Left forelimb (tissue), 1 donor: ENCODE data around the gene ADCY7.

Source experiments
- DNase-seq: peaks from one replicate; pipeline ENCODE4 v3.0.0-alpha.2; 2018; ENCODE audit warnings: low spot score

ADCY7 gene

DNA sequence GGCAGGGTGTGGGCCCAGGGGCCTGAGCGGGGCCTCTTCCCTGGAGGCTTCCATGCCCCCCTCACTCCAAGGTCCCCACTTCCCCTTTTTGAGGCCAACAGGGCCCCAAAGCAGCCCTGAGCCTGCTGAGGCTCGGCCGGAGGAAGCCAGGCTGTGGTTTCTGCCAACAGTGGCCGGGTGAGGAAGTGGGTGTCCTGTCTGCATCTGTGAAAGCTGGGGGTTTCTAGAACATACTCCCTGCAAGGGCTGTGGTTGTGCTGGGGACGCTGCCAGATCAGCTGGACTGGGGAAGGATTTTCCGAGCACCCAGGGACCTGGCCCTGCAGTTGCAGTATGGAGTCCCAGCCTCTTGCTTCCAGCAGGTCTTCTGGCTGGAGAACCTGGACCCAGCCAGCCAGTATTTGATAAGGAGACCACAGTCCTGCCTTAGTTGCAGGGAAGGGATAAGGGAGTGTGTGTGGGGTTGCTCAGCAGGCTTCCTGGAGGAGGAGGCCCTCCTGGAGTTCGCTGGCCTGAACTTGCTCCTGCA lies 15.7 kb downstream of the ADCY7 start:
- DNase-seq, result no peak

DNA sequence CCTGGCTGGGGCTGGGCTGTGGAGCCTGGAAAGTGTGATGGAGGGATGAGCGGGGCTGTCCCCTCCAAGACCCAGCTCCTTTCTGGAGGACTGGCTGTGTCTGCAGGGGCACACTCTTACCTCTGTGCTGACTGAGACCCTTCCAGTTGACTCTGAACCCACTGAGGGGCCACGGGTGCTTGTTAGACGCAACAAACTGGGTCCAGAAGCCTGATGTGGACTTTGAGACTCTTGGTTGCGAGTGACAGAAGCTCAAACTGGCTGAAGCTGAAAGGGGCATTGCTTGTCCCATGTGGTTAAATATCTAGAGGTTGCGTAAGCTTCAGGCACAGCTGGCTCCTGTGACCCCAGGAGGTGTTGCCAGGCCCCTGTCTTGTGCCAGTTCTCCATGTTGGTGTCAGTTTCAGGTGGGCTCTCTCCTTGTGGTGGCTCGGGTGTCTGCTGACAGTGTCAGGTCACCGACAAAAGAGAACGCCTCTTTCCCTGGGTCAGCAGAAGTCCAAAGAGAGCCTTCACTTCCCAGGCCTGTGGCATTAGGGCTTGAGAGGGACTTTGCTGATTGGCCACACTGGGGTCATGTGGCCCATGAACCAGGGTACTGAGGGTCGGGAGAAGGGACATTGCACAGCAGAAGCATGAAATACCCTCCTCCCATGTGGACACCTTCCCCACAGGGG lies 16.7 kb downstream of the ADCY7 start:
- no peak for DNase-seq

DNA sequence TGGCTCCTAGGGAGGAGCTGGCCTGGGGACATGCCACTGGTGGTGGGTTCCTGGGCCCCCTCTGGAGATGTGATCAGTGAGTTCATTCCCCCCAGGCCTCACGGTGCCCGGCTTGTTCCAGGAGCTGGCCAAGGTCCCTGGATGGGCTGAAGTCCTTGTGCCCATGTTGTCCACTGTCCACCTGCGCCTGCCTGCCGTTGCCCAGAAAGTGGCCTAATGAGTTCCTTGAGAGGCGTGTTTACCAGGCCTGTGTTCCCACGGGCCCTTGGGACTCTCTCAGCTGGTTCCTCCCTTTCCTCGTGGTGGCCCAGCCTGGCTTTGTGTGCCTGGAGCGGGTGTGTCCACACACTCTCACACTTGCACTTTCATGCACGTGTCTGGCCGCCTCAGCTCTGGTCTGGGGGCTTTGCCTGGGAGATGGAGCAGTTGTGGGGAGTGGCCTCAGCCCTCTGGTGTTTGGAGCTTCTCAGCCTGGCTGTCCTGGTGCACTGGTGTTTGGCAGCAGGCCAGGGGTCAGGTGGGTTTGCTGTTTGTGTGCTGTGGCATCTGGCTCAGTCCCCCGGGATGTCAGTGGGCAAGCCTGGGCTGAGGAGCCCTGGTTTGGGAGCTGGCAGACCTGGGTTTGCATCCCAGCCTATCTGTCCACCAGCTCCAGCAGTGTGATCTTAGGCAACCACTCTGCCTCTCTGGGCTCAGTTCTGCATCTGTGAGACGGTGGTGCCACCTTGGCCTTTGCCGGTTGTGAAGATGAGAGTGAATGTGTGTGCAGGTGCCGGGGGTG lies 18.0 kb downstream of the ADCY7 start:
- DNase-seq, result no peak

DNA sequence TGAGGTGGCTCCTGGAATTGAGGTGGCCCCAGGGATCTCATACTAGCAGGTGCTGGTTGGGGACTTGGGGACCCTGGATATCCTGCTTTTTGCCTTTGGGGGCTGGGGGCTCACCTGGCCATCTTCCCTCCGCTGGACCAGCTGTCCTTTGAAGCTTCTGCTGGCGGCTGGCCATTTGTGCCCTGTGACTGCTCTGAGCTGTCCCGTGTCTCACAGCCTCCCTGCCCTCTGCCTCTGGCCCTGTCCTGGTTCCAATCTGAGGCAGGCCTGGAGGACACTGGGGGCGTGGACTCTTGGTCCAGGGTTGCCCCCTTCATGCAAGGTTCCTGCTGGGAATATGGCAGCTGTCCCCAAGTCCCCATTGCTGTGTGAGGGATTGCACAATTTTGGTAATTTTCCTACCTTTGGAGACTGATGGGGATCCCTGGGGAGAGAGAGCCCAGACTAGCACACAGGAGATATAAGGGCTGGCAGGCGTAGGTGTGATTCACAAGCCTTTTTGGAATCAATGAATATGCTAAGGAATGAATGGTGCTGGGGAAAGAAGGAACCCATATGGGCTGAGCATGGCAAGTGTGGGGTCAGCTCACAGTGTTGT lies 19.2 kb downstream of the ADCY7 start:
- DNase-seq, result no peak

DNA sequence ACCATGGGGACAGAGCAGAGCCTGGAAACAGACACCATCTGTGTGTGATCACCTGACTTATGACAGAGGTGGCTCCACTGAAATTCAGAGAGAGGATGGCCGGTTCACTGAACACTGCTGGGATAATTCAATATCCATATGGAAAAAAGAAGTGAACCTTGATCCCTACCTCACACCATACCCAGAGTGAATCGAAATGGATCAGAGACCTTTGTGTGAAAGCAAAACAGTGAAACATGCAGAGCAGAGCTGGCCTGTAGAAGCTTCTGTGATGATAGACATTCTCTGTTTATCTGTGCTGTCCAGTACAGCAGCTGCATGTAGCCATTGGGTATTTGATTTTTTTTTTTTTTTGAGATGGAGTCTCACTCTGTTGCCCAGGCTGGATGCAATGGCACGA lies 20.3 kb downstream of the ADCY7 start:
- no peak for DNase-seq

DNA sequence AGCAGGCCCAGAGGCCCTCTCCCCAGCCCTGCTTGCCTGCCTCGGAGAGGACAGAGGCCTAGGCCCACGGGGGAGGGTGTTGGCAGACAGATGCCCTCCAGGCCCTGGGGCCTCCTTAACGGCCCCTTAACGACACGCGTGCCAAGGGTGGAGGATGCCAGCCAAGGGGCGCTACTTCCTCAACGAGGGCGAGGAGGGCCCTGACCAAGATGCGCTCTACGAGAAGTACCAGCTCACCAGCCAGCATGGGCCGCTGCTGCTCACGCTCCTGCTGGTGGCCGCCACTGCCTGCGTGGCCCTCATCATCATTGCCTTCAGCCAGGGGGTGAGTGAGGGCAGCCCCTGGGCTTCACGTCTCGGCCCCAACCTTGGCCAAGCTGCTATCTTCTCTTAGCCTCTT lies 21.7 kb downstream of the ADCY7 start:
- no peak for DNase-seq

DNA sequence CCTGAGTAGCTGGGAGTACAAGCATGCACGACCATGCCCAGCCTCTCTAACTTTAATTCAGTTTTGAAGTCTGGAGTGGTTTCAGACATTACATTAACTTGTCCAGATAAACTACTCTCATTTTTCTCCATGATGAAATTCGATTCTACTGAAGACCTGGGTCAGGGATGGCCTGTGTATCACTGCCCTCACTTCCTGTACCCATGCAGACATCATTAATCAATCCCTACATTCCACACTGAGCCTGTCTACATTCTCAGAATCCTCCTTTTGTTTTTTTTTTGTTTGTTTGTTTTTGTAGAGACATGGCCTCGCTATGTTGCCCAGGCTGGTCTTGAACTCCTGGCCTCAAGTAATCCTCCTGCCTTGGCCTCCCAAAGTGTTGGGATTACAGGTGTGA lies 22.6 kb downstream of the ADCY7 start:
- DNase-seq, result no peak

DNA sequence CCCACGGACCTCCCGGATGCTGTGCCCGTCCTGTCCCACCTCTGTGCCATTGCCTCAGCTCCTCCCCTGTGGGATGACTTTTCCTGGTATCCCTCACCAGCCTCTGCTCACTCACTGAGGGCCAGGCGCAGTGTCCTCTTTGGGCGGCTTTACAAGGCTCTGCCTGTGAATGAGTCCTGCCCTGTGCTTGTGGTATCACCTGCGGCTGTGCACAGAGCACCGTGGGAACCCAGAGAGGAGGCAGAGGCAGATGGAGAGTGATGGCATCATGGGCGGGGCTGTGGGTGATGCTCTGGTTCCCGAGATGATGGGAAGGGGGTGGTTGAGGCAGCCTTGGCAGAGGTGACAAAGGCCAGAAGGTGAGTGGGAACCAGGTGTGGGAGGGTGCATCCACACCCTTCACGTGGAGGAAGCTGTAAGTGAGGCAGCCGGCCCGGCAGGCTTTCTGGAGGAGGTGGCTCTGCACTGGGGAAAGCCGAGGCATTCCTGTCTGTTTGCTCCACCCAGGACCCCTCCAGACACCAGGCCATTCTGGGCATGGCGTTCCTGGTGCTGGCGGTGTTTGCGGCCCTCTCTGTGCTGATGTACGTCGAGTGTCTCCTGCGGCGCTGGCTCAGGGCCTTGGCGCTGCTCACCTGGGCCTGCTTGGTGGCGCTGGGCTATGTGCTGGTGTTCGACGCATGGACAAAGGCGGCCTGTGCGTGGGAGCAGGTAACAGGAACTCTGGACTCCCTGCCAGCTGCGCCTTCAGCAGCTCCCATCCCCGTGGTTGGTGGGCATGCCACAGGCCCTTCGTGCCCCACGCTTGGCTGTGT lies 23.8 kb downstream of the ADCY7 start:
- DNase-seq, result no peak

DNA sequence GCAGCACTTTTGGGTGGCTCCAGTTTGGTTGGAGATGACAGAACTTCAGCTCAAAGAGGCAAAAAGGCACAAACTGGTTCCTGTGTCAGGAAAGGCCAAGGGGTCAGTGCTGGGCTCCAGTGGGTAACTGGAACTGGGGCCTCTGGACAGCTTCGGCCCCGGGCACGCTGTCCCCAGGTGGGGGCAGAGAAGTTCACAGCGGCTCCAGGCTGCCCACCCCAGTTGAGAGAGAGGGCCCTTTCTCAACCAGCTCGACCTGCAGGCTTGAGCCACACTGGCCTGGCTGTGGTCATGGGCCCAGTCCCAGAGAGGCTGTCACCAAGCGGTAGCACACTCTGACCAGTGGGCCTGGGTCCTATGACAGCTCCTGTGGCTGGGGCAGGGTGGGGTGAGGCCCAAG lies 24.5 kb downstream of the ADCY7 start:
- DNase-seq, result no peak

DNA sequence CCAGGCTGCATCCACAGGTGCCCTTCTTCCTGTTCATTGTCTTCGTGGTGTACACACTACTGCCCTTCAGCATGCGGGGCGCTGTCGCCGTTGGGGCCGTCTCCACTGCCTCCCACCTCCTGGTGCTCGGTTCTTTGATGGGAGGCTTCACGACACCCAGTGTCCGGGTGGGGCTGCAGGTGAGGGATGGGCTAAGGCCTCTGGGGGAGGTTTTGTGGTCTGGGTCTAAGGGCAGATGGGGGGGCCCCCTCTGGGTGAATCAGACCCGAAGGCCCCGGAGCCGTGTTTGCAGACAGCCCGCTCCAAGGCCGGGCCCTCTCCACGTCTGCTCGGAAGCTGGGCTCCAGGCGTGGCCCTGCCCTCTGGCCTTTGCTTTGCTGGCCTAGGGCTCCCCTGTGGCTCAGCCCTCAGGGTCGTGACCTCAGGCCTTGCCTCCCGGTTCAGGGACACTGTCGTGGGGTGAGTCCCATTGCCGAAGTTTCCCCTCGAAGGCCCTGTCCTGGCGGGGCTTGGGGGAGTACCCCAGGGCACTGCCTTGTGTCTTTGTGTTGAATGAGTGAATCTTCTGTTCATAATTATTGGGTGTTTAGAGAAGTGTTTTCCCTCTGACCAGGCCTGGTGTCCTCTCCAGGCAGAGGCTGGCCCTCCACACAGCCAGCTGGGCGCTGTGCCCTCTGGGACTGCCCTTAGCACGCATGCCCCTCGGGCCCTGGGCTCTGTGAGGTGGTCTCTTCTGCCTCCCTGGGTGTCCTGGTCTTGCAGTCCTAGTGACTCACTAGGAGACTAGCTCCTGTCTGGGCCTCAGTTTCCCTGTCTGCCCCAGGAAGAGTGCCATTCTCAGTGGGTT lies 25.6 kb downstream of the ADCY7 start:
- no peak for DNase-seq

DNA sequence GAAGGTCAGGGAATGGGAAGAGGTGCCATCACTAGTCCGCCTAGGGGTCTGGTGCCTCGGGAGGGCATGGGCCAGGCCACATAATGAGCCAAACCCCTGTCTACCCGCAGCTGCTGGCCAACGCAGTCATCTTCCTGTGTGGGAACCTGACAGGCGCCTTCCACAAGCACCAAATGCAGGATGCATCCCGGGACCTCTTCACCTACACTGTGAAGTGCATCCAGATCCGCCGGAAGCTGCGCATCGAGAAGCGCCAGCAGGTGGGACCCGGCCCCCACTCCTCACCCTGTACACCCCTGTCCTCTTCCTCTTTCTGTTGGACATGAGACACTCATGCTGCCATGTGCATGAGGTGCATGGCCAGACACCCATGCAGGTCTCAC lies 26.2 kb downstream of the ADCY7 start:
- DNase-seq, result no peak

DNA sequence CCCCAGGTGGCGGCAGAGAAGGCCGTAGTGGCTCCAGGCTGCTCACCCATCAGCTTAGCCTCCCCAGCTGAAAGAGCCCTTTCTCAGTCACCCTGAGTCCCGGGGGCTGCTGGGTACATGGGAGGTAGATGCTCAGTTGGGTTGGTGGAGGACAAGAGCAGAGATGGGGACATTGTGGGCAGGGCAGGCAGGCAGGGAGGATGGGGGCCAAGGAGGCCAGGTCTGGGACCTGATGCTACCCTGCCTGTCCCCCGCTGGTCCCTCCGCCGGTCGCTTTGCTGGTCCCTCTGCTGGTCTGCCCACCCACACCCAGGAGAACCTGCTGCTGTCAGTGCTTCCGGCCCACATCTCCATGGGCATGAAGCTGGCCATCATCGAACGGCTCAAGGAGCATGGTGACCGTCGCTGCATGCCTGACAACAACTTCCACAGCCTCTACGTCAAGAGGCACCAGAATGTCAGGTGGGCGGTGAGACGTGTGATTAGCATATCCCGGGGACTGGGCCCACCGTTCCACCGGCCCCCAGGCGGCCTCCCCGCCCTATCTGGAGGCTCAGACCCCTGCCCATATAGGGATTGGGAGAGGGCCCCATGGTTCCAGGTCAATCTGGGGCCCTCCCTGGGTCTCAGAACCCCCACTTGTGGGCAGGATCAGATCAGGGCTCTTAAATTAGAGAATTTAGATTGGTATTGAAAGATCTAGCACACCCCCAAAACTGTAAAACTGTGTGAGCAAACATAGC lies 26.9 kb downstream of the ADCY7 start:
- DNase-seq, result no peak

DNA sequence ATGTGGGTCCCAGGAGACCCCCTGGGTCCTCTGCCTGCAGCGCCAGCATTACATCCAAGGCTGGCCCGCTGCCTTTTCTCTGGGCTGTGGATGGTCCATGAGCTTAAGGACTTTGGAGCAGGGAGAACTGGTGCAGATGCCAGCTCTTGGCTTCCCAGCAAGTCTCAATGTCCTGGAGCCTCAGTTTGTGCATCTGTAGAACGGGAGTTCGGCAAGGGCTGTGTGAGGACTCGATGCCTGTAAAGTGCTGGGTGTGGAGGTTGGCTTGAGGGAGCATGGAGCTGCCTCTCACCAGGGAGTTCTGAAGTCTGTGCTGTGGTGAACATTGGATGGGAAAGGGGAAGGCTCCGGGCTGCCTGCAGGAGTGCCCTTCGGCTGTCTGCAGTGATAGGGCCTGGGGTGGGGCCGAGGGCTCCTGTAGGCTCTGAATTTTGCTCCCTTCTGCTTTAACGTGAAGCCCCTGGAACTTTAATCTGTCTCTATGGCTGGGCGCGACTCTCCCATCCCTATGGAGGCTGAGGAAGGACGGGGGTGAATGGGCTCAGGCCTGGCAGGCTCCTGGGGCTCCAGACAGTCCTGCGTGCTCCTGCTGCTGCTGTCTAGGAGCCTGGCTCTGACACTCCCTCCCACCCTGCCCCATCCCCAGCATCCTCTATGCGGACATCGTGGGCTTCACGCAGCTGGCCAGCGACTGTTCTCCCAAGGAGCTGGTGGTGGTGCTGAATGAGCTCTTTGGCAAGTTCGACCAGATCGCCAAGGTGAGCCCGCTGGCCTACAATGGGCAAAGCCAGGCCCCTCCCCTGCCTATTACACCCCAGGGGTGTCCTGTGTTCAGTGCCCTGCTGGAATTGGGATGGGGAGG lies 27.9 kb downstream of the ADCY7 start:
- DNase-seq, result no peak

DNA sequence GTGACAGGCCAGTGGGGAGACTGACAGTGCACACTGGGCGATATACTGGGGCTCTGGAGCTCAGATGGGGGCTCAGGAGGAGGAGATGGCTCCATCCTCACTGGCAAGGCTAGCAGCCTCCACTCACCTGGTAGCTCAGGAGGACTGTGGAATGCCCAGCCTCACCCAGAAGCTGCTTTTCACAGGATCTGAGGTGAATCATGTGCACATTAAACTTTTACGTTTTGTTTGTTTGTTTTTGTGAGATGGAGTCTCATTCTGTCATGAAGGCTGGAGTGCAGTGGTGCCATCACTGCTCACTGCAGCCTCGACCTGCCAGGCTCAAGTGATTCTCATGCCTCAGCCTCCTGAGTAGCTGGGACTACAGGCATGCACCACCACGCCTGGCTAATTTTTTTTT lies 28.6 kb downstream of the ADCY7 start:
- no peak for DNase-seq

DNA sequence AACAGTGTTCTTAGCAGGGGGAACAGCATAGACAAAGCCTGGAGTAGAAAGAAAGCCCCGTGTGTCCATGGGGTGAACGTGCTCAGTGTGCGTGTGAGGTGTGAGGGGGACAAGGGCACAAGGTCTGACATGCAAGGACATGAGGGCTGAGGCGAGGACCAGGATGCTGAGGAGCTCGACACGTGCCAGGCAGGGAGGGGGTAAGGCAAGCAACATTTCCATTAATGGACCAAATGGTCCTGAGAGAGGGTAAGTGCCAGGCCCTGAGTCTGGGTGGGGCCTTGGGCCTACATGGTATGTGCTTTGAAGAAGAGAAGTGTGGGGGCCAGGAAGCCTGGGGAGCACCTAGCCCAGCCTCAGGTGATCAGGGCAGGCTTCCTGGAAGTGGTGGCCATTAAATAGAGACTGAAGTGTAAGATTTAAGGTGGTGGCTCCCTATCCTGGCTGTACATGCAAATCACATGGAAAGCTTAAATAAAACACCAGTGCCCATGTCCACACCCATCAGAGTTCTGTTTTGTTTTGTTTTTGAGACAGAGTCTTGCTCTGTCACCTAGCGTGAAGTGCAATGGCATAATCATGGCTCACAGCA lies 29.3 kb downstream of the ADCY7 start:
- DNase-seq, result no peak

DNA sequence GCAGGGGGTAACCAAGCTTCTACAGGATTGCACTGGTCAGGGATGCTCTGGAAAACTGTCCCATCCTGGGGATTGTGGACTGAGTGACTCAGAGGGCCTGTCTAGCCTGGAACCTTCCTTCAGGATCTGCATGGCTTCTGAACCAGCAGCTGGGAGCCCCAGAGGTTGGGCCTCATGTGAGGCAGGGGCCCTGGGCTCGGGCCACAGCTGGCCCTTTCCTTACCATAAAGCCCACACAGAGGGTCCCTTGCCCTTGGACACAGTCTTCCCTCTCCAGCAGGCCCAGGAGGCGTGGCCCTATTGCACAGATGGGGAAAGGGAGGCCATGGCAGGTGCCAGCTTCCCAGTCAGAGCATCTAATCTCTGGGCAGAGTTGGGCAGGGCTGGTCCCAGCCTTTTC lies 30.5 kb downstream of the ADCY7 start:
- DNase-seq, result no peak

DNA sequence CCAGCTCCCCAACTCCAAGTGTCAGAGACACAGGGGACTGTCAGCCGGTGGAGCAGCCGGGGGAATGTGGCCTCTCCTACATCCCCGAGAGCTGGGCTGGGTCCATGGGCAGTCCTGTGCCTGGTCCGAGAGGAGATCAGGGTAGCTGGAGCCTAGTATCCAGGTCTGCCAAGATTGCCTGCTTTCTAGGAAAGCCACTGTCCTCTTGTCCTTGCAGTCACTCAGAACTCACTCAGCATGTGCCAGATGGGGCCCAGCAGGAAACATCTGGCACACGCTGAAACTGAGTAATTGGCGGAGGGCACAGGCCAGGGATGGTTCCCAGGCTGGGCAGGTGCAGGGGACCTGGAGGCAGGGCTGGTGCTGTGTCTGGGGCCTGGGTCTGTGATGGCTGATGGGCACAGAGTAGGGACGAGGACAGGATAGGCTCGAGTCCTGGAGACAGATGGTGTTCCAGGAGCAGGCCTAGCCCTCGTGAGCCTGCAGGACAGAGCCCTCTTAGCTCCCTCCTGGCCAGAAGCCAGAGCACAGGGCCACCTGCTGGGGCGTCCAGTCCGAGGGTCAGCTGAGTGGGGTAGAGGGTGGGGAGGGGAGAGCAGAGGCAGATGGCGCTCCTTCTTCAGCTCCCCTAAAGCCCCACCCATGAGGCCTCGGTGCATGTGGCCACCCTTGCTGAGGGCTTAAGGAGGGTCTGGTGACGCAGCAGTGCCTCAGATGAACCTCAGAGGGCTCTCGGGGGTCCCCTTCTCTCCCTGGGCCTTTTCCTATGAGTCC lies 31.1 kb downstream of the ADCY7 start:
- no peak for DNase-seq

DNA sequence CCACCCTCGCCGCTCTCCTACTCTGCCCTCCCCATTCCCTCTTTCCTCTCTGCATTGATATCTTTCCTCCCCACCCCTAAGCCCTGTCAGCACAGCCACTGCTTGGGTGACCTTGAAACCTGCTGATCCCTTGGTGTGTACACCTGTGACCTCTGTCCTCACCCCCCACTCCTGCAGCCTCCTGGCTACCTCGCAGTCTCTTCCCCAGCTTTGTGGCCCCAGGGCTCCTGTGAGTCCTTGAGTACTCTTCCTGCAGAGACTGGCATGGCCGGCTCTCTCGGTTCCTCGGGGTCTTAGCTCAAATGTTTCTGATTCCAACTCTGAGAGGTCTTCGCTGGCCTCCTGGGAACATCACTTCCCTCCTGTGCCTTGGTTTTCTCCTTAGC lies 31.7 kb downstream of the ADCY7 start:
- no peak for DNase-seq
